ENCODE measurements around the gene ADK. TPM values are rescaled to one million over a fixed set of nuclear protein-coding genes. Genes with fewer than 3 reads are reported as not detected.
"Not testable (repeated sequence)": the region's sequence is repeated elsewhere in the genome, so short reads cannot be mapped to it uniquely, and the experiment has no call there.

The ADK gene
- total RNA-seq, 2 donors from 2014 or later = 21.2 to 21.5 TPM

- intact Hi-C loops (cut with DNase I) = no loop called here
- no peak for DNase-seq (ENCODE audit: low spot score)
These were observed 393.1 kb downstream of the ADK start for GRCh38 chr10:74544106-74544505.

GRCh38 chr10:74548676-74549075, 397.7 kb downstream of the ADK start:
- intact Hi-C loops (cut with DNase I) = no loop called here
- no peak for DNase-seq (ENCODE audit: low spot score)

GRCh38 chr10:74556072-74556705, 405.2 kb downstream of the ADK start:
- intact Hi-C loops (cut with DNase I) = no loop called here
- no peak for DNase-seq (ENCODE audit: low spot score)

GRCh38 chr10:74557098-74557497, 406.1 kb downstream of the ADK start:
- DNase-seq (ENCODE audit: low spot score) = no peak
- intact Hi-C loops (cut with DNase I) = no loop called here

- no peak for DNase-seq (ENCODE audit: low spot score)
- intact Hi-C loops (cut with DNase I) = no loop called here
These were observed 407.4 kb downstream of the ADK start for GRCh38 chr10:74558403-74558802.

- intact Hi-C loops (cut with DNase I) = no loop called here
These were observed 407.9 kb downstream of the ADK start for GRCh38 chr10:74558897-74559296.

GRCh38 chr10:74568896-74569295, 417.9 kb downstream of the ADK start:
- intact Hi-C loops (cut with DNase I); DNase-seq (ENCODE audit: low spot score): not testable (repeated sequence)

More at GRCh38 chr10:74558897-74559296, 407.9 kb downstream of the ADK start:
- no peak for DNase-seq (ENCODE audit: low spot score)

- DNase-seq (ENCODE audit: low spot score); intact Hi-C loops (cut with DNase I): not testable (repeated sequence)
These were observed 422.5 kb downstream of the ADK start for GRCh38 chr10:74573497-74573896.

- intact Hi-C loops (cut with DNase I) = no loop called here
- no peak for DNase-seq (ENCODE audit: low spot score)
These were observed 424.2 kb downstream of the ADK start for GRCh38 chr10:74575191-74575720.

- intact Hi-C loops (cut with DNase I) = no loop called here
- DNase-seq (ENCODE audit: low spot score) = no peak
These were observed 424.9 kb downstream of the ADK start for GRCh38 chr10:74575912-74576311.

- intact Hi-C loops (cut with DNase I) = no loop called here
- DNase-seq (ENCODE audit: low spot score) = no peak
These were observed 425.6 kb downstream of the ADK start for GRCh38 chr10:74576586-74576985.

- not testable (repeated sequence) for DNase-seq (ENCODE audit: low spot score)
- intact Hi-C loops (cut with DNase I) = loop anchor here in 1 of 2 donors (10.0 kb wide), 1 partner anchor 244 kb away; the partner anchor contains the start of gene KAT6B
These were observed 429.4 kb downstream of the ADK start for GRCh38 chr10:74580438-74580837.

- intact Hi-C loops (cut with DNase I) = loop anchor here in 1 of 2 donors (10.0 kb wide), 1 partner anchor 242 kb away; the partner anchor contains the start of gene KAT6B
- no peak for DNase-seq (ENCODE audit: low spot score)
These were observed 431.5 kb downstream of the ADK start for GRCh38 chr10:74582566-74582965.

- intact Hi-C loops (cut with DNase I) = loop anchor here in 1 of 2 donors (10.0 kb wide), 1 partner anchor 239 kb away; the partner anchor contains the start of gene KAT6B
- DNase-seq (ENCODE audit: low spot score) = no peak
These were observed 434.4 kb downstream of the ADK start for GRCh38 chr10:74585231-74586087.

GRCh38 chr10:74586088-74586585, 435.1 kb downstream of the ADK start:
- DNase-seq (ENCODE audit: low spot score) = no peak
- intact Hi-C loops (cut with DNase I) = loop anchor here in 1 of 2 donors (10.0 kb wide), 1 partner anchor 239 kb away; the partner anchor contains the start of gene KAT6B

GRCh38 chr10:74587109-74587854, 436.3 kb downstream of the ADK start:
- DNase-seq (ENCODE audit: low spot score) = no peak

GRCh38 chr10:74589226-74589673, 438.2 kb downstream of the ADK start:
- intact Hi-C loops (cut with DNase I) = loop anchor here in 1 of 2 donors (10.0 kb wide), 1 partner anchor 236 kb away; the partner anchor contains the start of gene KAT6B
- DNase-seq (ENCODE audit: low spot score) = peak; percentile 92

More at GRCh38 chr10:74587109-74587854, 436.3 kb downstream of the ADK start:
- intact Hi-C loops (cut with DNase I) = loop anchor here in 1 of 2 donors (10.0 kb wide), 1 partner anchor 238 kb away; the partner anchor contains the start of gene KAT6B

GRCh38 chr10:74589851-74590250, 438.8 kb downstream of the ADK start:
- intact Hi-C loops (cut with DNase I) = loop anchor here (5.0 to 10.0 kb wide), 2 partner anchors 235 to 1307 kb away; partner anchors contain the start of gene KAT6B (in 1 of the 2)
- DNase-seq (ENCODE audit: low spot score) = no peak

GRCh38 chr10:74593470-74593869, 442.4 kb downstream of the ADK start:
- intact Hi-C loops (cut with DNase I) = loop anchor here in 1 of 2 donors (5.0 kb wide), 1 partner anchor 1304 kb away; no protein-coding TSS in a partner anchor
- no peak for DNase-seq (ENCODE audit: low spot score)

Data from posterior vena cava (tissue), 2 donors.